HK-2 (cell line): ENCODE measurements around the gene SCAMP3.

Experiments
- DNase-seq: peaks from one replicate; pipeline ENCODE4 v3.0.0-alpha.2; 2018; ENCODE audit not compliant: unreplicated experiment

The SCAMP3 gene

DNA sequence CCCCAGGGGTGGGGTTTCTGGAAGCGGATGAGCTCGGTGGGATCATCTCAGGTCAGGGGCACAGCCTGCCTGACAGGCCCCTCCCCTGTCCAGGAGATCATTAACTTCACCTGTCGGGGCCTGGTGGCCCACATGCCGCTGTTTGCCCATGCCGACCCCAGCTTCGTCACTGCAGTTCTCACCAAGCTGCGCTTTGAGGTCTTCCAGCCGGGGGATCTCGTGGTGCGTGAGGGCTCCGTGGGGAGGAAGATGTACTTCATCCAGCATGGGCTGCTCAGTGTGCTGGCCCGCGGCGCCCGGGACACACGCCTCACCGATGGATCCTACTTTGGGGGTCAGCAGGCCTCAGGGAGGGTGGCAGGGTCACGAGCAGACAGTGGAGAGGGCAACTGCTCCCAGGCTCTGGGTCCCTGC lies 23.5 kb upstream of the SCAMP3 start:
- DNase-seq, result no peak

DNA sequence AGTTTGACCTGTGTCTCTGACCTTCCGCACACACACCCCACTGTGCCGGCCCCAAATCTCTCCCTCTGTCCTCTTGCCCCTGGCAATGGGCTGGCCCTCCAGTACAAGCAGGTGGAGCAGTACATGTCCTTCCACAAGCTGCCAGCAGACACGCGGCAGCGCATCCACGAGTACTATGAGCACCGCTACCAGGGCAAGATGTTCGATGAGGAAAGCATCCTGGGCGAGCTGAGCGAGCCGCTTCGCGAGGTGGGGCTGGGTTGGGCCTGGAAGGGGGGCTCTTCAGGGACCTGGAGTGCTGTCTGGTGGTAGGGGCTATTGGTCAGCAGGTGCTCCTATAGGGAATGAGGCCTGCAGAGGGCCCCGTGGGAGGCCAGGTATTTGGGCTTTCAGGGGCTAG lies 22.9 kb upstream of the SCAMP3 start:
- no peak for DNase-seq

DNA sequence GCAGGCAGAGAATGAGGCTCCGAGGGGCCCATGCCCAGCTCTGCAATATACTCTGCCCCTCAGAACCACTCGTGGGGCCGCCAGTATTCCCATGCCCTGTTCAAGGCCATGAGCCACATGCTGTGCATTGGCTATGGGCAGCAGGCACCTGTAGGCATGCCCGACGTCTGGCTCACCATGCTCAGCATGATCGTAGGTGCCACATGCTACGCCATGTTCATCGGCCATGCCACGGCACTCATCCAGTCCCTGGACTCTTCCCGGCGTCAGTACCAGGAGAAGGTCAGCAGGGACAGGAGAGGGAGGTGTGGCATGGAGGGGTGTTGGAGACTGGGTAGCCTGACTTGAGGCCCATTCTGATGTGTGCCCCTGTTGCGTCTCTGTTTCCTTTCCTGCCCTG lies 22.3 kb upstream of the SCAMP3 start:
- no peak for DNase-seq

DNA sequence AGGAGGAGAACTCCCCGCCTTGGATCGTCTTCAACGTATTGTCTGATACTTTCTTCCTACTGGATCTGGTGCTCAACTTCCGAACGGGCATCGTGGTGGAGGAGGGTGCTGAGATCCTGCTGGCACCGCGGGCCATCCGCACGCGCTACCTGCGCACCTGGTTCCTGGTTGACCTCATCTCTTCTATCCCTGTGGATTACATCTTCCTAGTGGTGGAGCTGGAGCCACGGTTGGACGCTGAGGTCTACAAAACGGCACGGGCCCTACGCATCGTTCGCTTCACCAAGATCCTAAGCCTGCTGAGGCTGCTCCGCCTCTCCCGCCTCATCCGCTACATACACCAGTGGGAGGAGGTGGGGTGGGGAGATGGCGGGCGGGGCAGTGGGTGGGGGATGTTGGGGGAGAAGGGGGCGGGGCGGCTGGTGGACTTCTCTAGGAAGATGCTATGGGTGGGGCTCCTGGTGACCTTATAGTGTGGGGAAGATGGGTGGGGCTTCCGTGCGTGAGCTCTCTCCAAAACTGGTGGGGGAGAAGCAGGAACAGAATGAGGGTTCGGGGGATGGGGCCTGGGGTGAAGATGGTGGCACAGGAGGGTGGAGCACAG lies 20.4 kb upstream of the SCAMP3 start:
- no peak for DNase-seq

DNA sequence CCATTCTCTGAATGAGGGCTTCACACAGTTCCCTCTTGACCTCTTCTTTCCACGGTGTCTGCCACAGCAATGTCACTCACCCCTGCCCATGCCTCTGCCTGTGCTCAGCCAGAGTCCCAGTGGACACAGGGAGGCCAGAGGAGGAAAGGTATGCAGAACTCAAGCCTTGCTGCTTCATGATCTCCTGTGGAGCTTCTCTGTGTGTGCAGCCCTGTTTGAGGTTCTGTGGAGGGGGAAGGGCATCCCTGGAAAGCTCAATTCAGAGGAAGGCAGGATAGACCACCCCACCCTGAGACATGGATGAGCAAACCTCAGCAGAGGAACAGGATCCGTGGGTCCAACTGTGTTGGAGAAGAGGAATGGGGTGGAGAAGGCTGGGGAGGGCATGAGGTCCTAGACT lies 17.1 kb upstream of the SCAMP3 start:
- DNase-seq, result no peak

DNA sequence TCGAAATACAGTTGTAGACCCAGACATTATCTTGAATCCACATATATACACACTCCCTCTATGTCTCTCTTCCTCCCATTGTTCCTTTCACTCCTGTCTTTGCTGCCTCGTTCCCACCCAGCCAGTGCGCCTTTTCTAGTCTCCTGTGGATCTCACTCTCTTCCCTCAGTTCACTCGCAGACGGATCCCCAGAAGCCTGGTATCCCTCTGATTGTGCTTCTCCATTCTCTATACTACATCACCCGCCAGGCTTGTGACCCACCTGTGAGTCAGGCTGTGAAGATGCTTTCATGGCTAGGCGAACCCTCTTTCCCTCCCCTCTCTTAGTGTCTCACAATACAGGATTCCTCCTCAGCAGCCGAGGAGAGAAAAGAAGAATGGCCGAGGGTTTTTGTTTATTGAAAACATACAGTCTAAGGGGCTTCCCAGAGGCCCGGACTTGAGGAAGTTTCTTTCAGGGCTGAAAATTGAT lies 16.6 kb upstream of the SCAMP3 start:
- no peak for DNase-seq

DNA sequence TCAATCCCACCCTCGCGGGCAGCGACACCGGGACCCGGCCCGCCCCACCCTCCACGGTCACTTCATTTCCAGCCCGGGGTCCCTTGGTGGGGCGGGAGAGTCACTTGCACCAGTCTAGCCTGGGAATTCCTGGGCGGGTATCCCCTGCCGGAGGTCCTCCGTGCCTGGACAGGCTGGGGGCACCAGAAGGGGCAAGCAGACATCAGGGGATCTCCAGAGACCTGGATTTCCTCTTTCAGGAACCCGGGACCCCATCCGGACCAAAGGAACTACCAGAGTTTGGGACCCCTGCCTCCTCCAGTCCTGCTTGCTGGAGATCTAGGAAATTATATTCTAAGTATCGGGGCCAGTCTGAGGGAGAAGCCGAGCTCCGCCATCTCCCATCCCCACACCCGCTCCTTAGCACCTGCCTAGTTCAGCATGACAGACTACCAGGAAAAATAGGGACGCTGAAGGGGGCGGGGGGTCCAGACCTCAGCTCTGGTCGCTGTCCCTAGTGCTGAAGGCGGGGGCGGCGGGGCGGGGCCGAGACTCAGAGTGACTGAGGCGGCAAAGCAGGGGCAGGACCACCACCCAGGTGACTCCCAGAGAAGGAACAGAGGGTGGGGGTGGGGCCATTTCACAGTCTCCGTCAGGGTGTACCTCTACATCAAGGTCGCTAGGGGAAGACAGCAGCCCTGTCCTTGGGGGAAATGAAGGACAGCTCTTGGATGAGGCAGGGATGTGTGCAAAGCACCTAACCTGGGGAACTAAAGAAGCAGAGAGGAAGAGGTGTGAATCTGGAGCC lies 15.9 kb upstream of the SCAMP3 start:
- peak; percentile 70 for DNase-seq

DNA sequence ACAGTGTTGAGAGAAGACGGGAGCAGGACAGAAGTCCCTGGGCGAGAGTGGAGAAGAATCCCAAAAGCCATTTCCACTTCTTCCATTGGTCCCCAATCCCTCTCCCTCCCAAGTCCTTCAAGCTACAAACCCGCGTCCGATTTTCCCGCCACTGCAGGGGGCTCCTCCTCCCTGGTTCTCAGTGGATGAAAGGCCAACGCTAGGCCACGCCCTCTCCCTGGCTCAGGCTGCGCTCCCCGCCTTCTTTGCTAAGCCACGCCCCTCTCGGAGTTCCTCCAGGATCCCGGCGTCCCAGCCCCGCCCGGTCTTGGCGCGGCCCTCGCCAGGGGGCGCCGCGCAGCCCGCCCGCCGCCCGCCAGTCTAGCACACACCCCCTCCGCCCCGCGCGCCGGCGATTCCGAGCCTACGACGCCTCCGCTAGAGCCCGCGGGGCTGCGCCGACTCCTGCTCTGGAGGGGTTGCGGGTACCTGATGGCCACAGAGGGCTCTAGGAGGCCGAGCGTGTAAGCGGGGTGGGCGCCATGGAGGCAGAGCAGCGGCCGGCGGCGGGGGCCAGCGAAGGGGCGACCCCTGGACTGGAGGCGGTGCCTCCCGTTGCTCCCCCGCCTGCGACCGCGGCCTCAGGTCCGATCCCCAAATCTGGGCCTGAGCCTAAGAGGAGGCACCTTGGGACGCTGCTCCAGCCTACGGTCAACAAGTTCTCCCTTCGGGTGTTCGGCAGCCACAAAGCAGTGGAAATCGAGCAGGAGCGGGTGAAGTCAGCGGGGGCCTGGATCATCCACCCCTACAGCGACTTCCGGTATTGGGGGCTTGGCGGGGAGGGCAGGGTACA lies 15.1 kb upstream of the SCAMP3 start, which contains the start of gene HCN3:
TSS of gene HCN3 (plus strand) at position 394 of the 832 bp plus-strand sequence. CDS start at position 522, 128 bp downstream.
- DNase-seq, result peak; percentile 97

DNA sequence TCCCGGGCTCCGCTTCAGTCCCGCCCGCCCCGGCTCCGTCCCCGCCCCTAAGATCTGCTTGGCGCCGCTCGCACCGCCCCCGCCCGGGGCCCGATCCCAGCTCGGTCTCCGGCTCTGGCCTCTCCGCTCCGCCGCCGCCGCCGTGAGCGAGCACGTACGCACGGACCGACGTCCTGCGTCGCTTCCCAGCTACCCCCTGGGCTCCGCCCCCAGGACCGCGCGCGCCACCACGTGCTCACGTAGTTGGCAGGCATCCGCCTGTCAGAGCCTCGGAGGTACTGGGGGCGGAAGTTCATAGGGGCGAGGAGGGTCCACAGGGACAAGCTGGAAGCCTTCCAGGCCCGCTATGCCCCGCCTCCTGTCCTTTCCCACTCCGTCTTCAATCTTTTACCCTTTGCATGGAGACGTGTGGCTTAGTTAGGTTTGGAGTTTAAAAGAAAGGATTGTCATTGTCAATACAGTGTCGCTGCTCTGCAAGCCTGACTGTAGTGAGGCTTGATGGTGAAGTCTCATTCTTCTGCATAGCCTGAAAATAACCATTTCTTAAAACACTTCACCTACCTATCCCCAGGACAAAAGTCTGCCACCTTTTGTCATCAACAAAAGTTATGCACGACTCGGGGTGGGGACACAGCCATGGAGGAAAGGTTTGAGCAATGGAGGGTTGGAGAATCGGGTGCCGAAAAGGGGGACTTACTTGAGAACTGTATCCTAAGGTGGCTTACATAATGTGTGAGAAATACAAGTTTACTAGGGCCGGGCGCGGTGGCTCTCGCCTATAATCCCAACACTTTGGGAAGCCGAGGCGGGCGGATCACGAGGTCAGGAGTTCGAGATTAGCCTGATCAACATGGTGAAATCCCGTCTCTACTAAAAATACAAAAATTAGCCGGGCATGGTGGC lies 11.4 kb upstream of the SCAMP3 start, which contains the start of gene CLK2:
TSS of gene CLK2 (minus strand) at position 162 of the 903 bp plus-strand sequence. CDS start 2,527 bp downstream, outside the sequence.
- DNase-seq, result peak; percentile 95

DNA sequence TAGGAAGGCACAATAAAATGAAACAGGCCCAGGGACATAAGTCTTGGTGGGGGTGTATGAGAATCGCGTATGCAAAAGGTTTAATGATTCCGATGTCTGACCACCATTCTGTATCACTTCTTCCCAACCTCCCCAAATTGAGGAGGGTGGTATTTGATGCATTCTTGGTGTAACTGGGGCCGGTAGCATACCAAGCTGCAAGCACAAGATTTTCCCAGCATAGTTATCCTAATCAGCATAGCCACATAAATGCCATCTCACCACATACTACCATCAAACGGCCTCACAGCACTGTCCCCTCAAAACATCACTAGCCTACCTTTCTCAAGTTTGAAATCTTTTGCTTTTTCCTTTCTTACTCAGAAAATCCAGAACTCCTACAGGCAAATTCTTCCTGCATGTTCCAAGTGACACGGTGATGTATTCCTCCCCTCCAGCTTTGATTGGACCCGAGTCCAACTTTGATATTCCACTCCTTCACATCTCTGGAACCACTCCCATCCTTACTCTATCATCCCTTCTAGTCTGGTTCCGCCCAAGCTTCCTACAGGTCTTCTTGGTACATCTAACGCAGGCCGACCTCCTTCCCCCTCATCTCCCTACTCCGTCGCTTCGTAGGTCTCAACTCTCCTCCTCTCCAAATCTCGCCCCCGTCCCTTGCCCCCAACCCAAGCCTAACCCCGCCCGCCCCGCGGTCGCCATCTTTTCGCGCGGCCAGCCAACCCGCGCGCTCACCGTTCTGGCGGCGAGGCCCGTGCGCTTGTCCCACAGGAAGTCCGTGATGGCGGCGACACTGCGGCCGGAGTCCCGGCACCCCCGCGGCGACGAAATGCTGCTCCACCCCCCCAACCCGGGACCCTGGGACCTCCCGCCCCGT lies 10.5 kb upstream of the SCAMP3 start:
- DNase-seq, result no peak

DNA sequence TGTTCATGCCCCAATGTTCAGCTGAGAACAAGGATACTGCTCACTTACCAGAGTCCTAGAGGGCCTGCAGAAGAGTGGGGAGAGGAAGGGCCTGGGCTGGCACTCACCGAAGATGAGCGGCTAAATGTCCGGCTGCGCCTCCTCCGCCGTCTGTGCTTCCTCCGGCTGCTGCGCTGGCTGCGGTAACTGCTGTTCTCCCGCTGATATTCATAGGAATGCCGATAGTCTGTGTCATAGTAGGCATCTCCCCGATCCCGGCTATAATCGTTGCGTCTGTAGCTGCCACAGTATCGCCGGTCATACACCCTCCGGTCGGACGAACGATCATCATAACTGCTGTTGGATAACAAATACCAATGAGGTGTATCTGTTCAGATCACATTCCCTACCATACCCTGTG lies 7.2 kb upstream of the SCAMP3 start:
- no peak for DNase-seq

DNA sequence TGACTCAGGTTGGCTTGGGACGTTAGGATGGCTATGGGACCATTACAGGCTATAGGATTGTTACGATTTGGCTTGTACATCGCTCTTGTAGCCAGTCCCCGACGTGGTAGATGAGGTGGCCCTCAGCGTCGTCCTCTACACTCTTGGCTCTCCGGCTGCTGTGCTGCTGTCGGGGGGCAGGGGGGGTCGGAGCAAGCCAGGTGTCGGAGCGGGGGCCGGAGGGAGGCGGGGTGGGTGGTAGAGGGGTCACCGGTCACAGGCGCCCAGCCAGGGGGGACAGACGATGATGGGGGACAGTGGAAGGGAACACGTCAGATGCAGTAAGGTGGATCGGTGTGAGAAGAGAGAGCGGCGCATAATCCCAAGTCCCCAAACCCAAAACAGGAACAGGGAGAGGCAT lies 6.5 kb upstream of the SCAMP3 start:
- DNase-seq, result no peak

DNA sequence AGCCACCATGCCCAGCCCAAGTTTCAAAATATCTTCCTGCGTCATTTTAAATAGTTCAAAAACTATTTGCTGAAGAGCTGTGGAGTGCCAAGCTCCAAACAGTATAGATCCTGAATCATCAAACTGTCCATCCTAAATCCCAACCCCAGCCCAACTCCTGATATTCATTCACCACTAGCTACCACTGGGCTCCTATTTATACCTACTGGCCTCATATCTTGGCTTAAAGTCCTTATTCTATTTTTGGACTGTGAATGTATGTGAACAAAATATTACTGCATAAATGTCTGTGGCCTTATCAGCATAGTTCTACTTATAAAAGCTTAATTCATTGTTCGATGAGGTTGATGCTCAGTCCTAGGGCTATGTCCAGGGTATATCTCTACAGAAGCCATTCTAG lies 5.2 kb upstream of the SCAMP3 start:
- DNase-seq, result no peak

DNA sequence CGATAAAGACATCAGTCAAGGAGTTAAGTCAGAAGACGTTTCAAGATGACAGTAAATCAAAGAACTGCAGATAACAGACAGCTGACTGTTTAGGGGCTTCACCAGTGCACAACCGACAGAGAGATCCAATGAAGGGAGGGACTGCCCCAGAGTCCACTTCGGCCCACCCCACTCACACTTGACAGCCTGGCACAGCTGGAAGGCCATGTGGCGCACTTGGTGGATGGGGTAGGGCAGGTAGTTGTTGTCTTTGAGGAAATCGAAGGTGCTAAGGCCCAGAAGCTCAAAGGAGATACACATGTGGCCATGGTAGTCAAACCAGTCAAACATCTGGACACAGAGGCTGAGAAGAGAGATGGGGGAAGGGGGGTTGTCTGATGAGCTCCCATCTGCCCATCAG lies 4.4 kb upstream of the SCAMP3 start:
- no peak for DNase-seq

DNA sequence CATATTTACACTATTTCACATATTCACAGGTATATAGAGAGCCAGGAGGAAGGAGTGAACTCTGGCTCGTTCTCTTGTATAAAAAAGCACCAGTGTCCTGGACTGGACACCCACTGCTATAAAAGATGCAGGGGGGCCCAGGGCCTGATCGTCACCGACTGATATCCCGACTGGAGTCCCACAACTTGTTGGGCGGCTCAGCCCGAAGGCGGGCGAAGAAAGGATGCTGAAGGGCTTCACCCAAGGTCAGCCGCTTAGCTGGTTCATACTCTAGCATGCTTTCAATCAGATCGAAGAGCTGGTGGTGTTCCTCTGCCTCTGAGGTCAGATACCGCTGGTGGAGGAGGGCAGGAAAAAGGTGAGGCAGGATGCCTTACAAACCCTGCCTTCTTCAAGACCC lies 907 bp upstream of the SCAMP3 start:
- DNase-seq, result no peak

DNA sequence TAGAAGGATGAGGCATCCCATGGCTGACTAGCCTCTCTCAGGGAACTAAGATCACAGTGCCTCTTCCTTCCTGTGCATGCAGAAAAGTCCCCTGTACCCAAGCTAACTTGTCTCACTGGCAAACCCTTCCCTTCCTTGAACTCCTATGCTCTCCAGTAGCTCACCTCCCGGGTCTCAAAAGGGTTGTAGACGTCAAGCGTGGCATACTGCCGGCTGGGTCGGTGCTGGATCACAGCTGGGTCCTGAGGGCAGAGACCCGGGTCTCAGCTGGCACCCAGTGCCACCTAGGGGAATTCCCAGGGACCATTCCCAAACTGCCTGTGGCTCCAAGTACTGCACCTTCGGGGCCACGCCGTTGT lies 688 bp downstream of the SCAMP3 start:
- DNase-seq, result no peak

DNA sequence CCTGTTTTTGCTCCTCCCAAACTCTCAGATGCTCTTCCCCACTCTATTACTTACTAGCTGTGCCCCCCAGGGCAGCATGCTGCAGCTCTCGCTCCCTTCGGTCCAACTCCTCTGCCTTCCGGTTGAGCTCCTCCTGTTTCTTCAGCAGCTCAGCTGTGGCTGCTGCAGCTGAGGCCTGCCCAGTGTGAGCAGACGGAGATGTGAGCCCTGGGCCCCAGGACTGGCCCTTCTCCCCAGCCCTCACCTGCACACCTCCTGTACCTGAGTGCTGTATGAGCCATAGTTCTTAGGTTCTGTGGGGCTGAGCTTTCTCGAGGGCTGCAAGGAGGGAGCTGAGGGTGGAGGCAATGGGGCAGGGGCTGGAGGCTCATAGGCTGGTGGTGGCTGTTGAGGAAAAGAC lies 1.9 kb downstream of the SCAMP3 start:
- no peak for DNase-seq

DNA sequence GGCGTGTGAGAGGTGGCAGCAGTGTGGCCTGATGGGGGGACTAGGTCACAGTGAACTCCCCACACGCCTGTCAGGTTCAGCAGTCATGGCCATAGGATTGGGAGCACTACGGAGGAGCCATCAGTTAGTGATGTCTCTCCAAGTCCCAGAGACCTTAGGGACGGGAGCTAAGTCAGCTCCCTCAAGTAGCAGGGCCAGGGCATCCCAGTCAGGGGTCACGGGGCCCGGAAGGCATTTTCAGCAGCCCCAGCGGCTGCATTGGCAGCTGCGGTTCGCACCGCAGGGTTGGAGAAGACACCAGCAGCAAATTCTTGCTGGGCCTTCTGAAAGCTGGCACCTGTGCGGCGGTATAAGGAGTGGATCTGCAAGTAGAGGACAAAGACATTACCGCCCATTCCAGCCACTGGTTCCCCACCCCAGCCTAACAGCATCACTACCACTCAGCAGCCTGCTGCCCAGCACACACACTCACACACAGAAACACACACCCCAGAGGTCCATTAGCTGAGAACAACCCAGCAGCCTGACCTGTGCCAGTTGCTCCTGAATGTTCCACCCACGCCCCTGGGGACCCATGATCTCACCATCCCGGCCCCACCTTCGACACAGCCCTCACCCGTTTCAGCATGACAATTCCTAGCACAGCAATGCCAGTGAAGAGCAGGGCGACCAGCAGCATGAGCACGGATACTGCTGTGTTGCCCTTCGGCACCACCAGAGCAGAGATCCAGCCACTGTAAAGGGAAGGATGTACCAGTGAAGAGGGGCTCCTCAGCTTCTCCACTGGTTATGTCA lies 5.9 kb downstream of the SCAMP3 start:
- DNase-seq, result no peak

DNA sequence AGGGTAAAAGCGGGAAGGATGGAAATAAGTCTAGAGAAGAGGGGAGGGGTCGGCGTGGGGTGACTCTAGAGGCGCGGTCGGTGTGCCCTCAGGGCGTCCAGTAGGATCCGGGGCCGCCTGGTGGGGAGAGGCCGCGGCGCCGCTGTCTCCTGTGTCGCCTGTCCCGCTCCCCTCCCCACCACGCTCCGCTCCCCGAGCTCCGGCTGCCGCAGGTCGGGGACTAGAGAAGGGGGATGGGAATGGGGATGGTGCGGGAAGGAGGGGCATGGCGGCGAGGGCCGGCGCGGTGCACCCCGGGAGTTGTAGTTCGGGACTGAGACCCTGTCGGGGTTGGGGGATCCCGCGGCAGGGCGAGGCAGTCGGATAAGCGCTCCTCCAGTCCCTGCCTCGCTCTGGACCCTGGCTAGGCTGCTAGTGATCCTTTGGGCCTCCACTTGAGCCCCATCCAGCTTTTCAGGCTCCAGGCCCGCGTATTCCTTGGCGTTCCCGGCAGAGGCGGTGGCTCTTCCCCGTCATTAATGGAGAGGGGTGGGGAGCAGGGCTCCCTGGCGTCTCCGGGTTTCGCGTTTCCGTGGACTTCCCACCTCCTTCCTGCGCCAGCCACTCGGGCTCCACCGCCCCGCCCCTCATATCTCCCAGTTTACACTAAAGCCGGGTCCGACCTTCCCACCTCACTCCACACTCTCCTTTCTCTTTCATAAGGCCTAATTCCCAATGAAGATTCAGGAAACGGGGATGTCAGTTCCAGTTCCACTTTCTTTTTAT lies 6.7 kb downstream of the SCAMP3 start, which contains the start of gene ENTREP3:
TSS of gene ENTREP3 (minus strand) at position 241 of the 765 bp plus-strand sequence. CDS start 606 bp downstream, outside the sequence.
- DNase-seq, result peak; percentile 76
